ENCODE results near the gene YBX1.

DNA sequence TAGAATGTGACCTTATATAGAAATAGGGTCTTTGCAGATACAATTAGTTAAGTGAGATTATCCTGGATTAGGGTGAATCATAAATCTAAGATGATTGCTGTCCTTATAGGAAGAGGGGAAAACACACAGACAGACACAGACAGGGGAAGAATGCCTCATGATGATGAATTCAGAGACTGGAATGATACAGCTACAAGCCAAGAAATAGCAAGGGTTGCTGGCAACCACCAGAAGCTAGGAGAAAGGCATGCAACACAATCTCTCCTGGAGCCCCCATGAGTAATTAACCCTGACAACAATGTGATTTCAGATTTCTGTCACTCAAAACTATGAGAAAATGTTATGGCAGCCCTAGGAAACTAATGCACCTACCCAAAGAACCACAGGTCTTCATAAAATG is 43.1 kb upstream of the YBX1 start:
- TF ChIP-seq CTCF (IDR thresholded peaks at IDR 0.05 in 4 of 5, conservative IDR thresholded peaks at IDR 0.05 in 1 of 5): no peak
- no peak for TF ChIP-seq POLR2A (IDR thresholded peaks at IDR 0.05)
